Cardiac fibroblast (primary cell): ENCODE measurements around the gene TMBIM4.

Source experiments
- DNase-seq, 2 donors: peaks; one replicate each; pipeline versions ENCODE4 v3.0.0 to v3.0.0-alpha.2; 2010; ENCODE audit warnings: low read depth in 2 of 2
- H3K4me3 ChIP-seq, 2 donors: replicated peaks in 1 of 2; 1 replicate in 1 of 2; 2 replicates in 1 of 2; pipeline ENCODE4 v1.5.1; 2011; ENCODE audit warnings: low read depth in 2 of 2, low read length in 2 of 2, mild to moderate bottlenecking in 2 of 2, moderate library complexity in 1 of 2
- TF ChIP-seq, protein P1 (sequence below): IDR thresholded peaks from one replicate; pipeline ENCODE4 v1.5.1; 2011; ENCODE audit warnings: low read depth, mild to moderate bottlenecking, low read length, inconsistent platforms

TMBIM4 gene

DNA sequence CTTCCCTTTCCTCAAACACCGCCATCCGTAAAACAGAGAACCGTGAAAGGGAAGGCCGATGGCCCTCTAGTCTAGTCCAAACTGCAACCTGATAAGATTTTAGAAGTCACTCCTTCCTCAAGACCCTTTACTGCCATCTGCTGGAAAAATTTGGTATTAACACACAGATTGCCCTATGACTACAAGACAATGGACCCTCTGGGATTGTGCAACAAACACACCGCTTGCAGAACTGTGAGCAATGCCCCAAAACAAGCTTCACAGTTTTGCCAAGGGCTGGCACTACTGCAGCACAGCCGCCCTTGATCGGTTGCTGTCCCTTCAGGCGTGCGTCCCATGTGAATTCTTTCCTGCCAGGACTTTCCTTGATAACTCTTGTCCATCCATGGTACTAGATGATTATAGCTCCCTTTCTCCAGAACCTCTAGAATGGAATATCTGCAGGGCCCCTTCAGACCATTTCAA, 62.3 kb downstream of the TMBIM4 start:
- no peak overlapping the region for H3K4me3 ChIP-seq
- DNase-seq: peak; percentile 96 to 99
- TF ChIP-seq, protein P1, sequence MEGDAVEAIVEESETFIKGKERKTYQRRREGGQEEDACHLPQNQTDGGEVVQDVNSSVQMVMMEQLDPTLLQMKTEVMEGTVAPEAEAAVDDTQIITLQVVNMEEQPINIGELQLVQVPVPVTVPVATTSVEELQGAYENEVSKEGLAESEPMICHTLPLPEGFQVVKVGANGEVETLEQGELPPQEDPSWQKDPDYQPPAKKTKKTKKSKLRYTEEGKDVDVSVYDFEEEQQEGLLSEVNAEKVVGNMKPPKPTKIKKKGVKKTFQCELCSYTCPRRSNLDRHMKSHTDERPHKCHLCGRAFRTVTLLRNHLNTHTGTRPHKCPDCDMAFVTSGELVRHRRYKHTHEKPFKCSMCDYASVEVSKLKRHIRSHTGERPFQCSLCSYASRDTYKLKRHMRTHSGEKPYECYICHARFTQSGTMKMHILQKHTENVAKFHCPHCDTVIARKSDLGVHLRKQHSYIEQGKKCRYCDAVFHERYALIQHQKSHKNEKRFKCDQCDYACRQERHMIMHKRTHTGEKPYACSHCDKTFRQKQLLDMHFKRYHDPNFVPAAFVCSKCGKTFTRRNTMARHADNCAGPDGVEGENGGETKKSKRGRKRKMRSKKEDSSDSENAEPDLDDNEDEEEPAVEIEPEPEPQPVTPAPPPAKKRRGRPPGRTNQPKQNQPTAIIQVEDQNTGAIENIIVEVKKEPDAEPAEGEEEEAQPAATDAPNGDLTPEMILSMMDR: peak; percentile 79

DNA sequence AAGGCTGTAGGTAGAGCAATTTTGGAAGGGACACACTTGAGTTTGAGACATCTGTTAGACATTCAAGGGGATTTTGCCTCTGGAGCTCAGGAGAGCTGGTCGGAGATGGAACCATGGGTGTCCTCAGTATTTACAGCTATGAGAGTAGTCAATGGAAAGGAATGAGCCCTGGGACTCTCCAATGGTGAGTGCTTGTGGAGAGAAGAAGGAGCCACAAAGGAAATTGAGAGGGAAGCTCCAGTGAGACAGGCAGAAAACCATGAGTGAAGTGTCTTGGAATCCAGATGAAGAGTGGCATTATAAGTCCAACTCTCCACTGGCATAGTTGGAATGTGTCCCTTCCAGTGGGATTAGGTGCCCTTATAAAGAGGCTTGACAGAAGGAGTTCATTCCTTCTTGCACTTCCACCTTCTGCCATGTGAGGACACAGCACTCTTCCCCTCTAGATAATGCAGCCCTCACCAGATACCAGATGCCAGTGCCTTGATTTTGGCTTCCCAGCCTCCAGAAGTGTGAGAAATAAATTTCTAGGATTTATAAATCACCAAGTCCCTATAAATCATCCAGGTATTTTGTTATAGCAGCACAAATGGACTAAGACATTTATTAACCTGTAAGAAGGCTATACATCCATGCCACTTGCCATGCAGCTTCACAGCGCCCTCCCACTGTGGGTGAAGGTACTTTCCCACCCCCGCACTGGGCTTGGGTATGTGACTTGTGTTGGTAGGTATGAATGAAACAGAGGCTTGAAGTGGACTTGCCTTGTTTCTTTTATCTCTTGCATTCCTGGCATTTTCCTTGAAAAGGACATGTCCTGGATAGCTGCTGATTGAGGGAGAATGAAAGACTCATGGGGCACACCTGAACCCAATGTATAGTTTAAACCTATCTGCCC, 66.5 kb downstream of the TMBIM4 start:
- TF ChIP-seq, protein P1: no peak
- H3K4me3 ChIP-seq: no peak overlapping the region
- no peak for DNase-seq

- DNase-seq: peak in 1 of 2 donors; percentile 82
- no peak overlapping the region for H3K4me3 ChIP-seq
- TF ChIP-seq, protein P1: no peak
Observed at GRCh38 chr12:66092559-66093269, 77.1 kb downstream of the TMBIM4 start.

DNA sequence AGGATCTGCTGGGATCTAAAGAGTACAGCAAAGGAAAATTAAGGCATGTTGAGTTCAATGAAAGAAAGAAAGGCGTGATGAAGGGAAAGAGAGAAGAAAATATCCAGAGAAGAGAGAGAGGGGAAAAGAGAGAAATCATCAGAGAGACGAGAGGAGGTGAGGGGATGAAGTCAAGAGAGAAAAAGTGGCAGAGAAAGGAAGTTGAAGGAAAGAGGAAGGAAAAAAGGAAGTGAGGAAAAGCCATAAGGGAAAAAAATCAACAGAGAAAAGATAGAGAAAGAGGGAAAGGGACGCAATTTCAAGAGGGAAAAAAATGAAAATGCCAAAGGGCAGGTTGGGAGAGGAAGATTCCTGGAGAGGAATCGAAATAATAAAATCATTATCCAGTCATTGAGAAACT, 79.6 kb downstream of the TMBIM4 start:
- no peak overlapping the region for H3K4me3 ChIP-seq
- no peak for DNase-seq
- TF ChIP-seq, protein P1: no peak

DNA sequence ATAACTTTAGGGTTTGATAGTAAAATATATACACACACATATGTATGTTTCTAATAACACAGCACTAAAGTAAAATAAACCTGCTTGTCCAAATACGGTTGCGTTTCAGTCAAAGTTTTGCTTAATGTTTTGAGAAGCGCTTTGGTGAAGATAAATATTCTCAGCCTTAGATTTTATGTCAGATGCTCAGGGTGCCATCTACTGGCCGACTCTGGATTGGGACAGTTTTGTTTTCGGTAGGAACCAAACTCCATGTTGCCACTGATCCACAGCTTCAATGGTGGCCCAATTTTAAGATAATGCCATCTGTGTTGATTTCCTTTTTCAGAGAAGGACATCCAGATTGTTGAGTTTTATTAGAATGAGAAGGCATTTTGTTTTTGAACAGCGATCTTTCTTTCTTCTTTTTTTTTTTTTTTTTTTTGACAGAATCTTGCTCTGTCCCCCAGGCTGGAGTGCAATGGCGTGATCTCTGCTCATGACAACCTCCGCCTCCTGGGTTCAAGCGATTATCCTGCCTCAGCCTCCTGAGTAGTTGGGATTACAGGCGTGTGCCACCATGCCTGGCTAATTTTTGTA, 82.3 kb downstream of the TMBIM4 start:
- DNase-seq: peak; percentile 83 to 87
- H3K4me3 ChIP-seq: no peak overlapping the region
- TF ChIP-seq, protein P1: peak; percentile 81

- DNase-seq: no peak
- H3K4me3 ChIP-seq: no peak overlapping the region
- TF ChIP-seq, protein P1: no peak
Observed at GRCh38 chr12:66085998-66086397, 83.8 kb downstream of the TMBIM4 start.
